Peyer's patch (tissue), 4 donors: ENCODE measurements around the gene S100A11.

ENCODE experiments used
- POLR2A ChIP-seq, 2 donors: fragments of 450-650 bp; IDR thresholded peaks; one replicate each; pipeline ENCODE4 v1.5.1; 2017; ENCODE audit warnings: antibody characterized with exemption in 2 of 2, mild to moderate bottlenecking in 2 of 2, moderate library complexity in 2 of 2
- TF ChIP-seq, protein P1 (sequence below), 6 experiments: fragments of 450-650 bp in 4 of 6; fragments of 200-600 bp in 2 of 6; sonication (generic) in 1 of 6; IDR thresholded peaks; one replicate each; pipeline ENCODE4 v1.5.1; 2017 to 2019; ENCODE audit warnings: antibody characterized with exemption in 6 of 6, mild to moderate bottlenecking in 3 of 6, moderate library complexity in 1 of 6

DNA sequence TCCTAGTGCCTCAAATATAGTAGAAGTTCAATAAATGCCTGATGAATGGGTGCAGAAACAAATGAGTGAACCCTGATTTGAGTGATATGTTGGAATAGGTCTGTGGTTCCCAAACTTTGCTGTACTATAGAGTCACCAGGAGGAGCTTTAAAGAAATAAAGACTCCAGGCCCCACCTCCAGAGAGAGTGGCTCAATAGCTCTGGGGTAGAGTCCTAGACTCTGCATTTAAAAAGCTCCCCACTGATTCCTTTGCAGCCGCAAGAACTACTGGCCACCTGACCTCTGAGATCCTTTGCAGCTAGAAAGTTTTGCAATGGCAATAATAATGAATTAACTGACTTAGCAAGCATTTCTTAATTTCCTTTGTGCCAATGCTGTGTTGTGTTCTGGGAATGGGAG lies 31.1 kb upstream of the S100A11 start:
- TF ChIP-seq, protein P1, sequence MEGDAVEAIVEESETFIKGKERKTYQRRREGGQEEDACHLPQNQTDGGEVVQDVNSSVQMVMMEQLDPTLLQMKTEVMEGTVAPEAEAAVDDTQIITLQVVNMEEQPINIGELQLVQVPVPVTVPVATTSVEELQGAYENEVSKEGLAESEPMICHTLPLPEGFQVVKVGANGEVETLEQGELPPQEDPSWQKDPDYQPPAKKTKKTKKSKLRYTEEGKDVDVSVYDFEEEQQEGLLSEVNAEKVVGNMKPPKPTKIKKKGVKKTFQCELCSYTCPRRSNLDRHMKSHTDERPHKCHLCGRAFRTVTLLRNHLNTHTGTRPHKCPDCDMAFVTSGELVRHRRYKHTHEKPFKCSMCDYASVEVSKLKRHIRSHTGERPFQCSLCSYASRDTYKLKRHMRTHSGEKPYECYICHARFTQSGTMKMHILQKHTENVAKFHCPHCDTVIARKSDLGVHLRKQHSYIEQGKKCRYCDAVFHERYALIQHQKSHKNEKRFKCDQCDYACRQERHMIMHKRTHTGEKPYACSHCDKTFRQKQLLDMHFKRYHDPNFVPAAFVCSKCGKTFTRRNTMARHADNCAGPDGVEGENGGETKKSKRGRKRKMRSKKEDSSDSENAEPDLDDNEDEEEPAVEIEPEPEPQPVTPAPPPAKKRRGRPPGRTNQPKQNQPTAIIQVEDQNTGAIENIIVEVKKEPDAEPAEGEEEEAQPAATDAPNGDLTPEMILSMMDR (IDR thresholded peaks at IDR 0.05), result no peak
- TF ChIP-seq POLR2A (IDR thresholded peaks at IDR 0.05), result no peak
